SK-N-SH treated with all-trans-retinoic acid at 6 μM for 48 hours (cell line): ENCODE data around the gene ACE.

Experiments
- ARNTL ChIP-seq: fragments of 450-650 bp; formaldehyde crosslinking; IDR thresholded peaks from 2 replicates; pipeline ENCODE4 v1.5.0; 2020; ENCODE audit warnings: low read depth, mild to moderate bottlenecking, moderate library complexity, borderline replicate concordance
- CSDC2 ChIP-seq: fragments of 250-450 bp; sonication (Bioruptor Pico); IDR thresholded peaks from 2 replicates; pipeline ENCODE4 v1.5.0; 2020; ENCODE audit warnings: mild to moderate bottlenecking, moderate library complexity
- CSRNP3 ChIP-seq: fragments of 250-450 bp; sonication (Bioruptor Pico); IDR thresholded peaks from 2 replicates; pipeline ENCODE4 v1.5.1; 2021; ENCODE audit warnings: mild to moderate bottlenecking, moderate library complexity
- PATZ1 ChIP-seq: fragments of 250-450 bp; sonication (Bioruptor Pico); IDR thresholded peaks from 2 replicates; pipeline ENCODE4 v1.8.0; 2020; ENCODE audit warnings: mild to moderate bottlenecking, moderate library complexity, borderline replicate concordance
- RARB ChIP-seq: fragments of 250-450 bp; sonication (Bioruptor Pico); IDR thresholded peaks from 2 replicates; pipeline ENCODE4 v1.8.0; 2021; ENCODE audit warnings: mild to moderate bottlenecking, moderate library complexity
- ZFP3 ChIP-seq: fragments of 250-450 bp; sonication (Bioruptor Pico); IDR thresholded peaks from 2 replicates; pipeline ENCODE4 v1.5.0; 2020; ENCODE audit warnings: mild to moderate bottlenecking, moderate library complexity
- ZFP30 ChIP-seq: fragments of 450-650 bp; formaldehyde crosslinking; IDR thresholded peaks from 2 replicates; pipeline ENCODE4 v1.5.0; 2022; ENCODE audit warnings: mild to moderate bottlenecking, moderate library complexity
- ZNF565 ChIP-seq: fragments of 450-650 bp; formaldehyde crosslinking; conservative IDR thresholded peaks from 2 replicates; pipeline ENCODE4 v1.5.0; 2020; ENCODE audit warnings: low read depth, mild to moderate bottlenecking, moderate library complexity
- ZNF8 ChIP-seq: fragments of 450-650 bp; formaldehyde crosslinking; IDR thresholded peaks from 2 replicates; pipeline ENCODE4 v1.5.0; 2020; ENCODE audit warnings: mild to moderate bottlenecking, moderate library complexity

GRCh38 chr17:63540590-63540989, 63.7 kb downstream of the ACE start:
- TF ChIP-seq ZFP3 (CRISPR knock-in tag), result no peak
- no peak for TF ChIP-seq CSDC2
- no peak for TF ChIP-seq PATZ1 (CRISPR knock-in tag)
- TF ChIP-seq CSRNP3 (CRISPR knock-in tag), result no peak
- no peak for TF ChIP-seq RARB (CRISPR knock-in tag)
- no peak for TF ChIP-seq ARNTL
- no peak for TF ChIP-seq ZFP30 (CRISPR knock-in tag)
- no peak for TF ChIP-seq ZNF8 (CRISPR knock-in tag)
- no peak for TF ChIP-seq ZNF565 (CRISPR knock-in tag)
